Ovary (tissue), 9 donors: ENCODE data around the gene NPHP1. TPM values are rescaled to one million over a fixed set of nuclear protein-coding genes. Genes with fewer than 3 reads are reported as not detected.
A peak's percentile ranks its signal among the peaks of the same experiment; 100 is the strongest.
"Not testable (repeated sequence)": the region's sequence is repeated elsewhere in the genome, so short reads cannot be mapped to it uniquely, and the experiment has no call there.

Experiments
- DNase-seq, 5 donors: peaks; one replicate each; pipeline ENCODE4 v3.0.0-alpha.2; 2019 to 2020
- H3K27ac ChIP-seq, 2 donors: fragments of 200-600 bp; one replicate each; pipeline versions ENCODE4 v1.5.1 to v1.8.0; 2019 to 2022
- H3K27me3 ChIP-seq: fragments of 200-600 bp; one replicate; pipeline ENCODE4 v1.8.0; 2022
- H3K36me3 ChIP-seq: fragments of 200-600 bp; sonication (generic); one replicate; pipeline ENCODE4 v1.5.1; 2019
- H3K4me1 ChIP-seq: one replicate; pipeline ENCODE4 v1.8.1; 2013; ENCODE audit warnings: mild to moderate bottlenecking, moderate library complexity; ENCODE audit not compliant: insufficient read depth
- H3K4me3 ChIP-seq: fragments of 200-600 bp; sonication (generic); one replicate; pipeline ENCODE4 v1.5.1; 2017
- H3K9me3 ChIP-seq, 2 donors: fragments of 200-600 bp in 1 of 2; sonication (generic) in 1 of 2; one replicate each; pipeline versions ENCODE4 v1.5.1 to v1.8.1; 2013 to 2019; ENCODE audit warnings: mild to moderate bottlenecking in 1 of 2, moderate library complexity in 1 of 2
- EP300 ChIP-seq: sonication (generic); formaldehyde crosslinking; IDR thresholded peaks from one replicate; pipeline ENCODE4 v1.6.1; 2017; ENCODE audit warnings: antibody characterized with exemption
- POLR2A ChIP-seq: fragments of 450-650 bp; IDR thresholded peaks from one replicate; pipeline ENCODE4 v1.6.1; 2017; ENCODE audit warnings: antibody characterized with exemption, mild to moderate bottlenecking, moderate library complexity
- whole genome bisulfite sequencing, 3 donors: extraction: QIAGEN DNeasy Blood & Tissue Kit in 1 of 3; methylation state at CpG; one replicate each; pipeline versions ENCODE4 v1.1.5 to v1.1.7; 2013 to 2017; 5-methylcytosine and 5-hydroxymethylcytosine counted together
- intact Hi-C, 4 donors: fragments of 100-400 bp; cut with DNase I; formaldehyde crosslinking; loops; one replicate each; pipeline versions ENCODE4 v1.11.0 to v1.15.1; 2022 to 2023
- polyA plus RNA-seq, 2 donors: library from polyadenylated mRNA; stranded (reverse); fragments of 200-250 nt in 1 of 2; fragments of 350-450 nt in 1 of 2; fragmentation: Illumina TruSeq in 1 of 2; extraction: RNeasy Lipid Tissue Mini Kit (QIAGEN cat#74804) in 1 of 2; gene quantifications; one replicate each; pipeline ENCODE4 v1.2.3, GENCODE V29; 2013 to 2014
- total RNA-seq, 7 donors: library from RNA; depleted of rRNA in 2 of 7; stranded (reverse); fragments of >200 nt in 2 of 7; fragmentation: NEBNext Ultra II Directional in 3 of 7; extraction: Animal tissue kit (Norgen Biotek cat#: 25700) in 3 of 7; gene quantifications; one replicate each; pipeline versions ENCODE4 v1.1.0 to v1.2.4, GENCODE V29; 2016 to 2023
- TF ChIP-seq, protein P1 (sequence below), 3 donors: fragments of 450-650 bp in 2 of 3; fragments of 200-600 bp in 1 of 3; IDR thresholded peaks; one replicate each; pipeline versions ENCODE4 v1.5.1 to v1.8.0; 2016 to 2022; ENCODE audit warnings: antibody characterized with exemption in 3 of 3, mild to moderate bottlenecking in 1 of 3
- donor health status: DM: no; HTN: no; CAD: no; lungs with moderate emphysema.
- donor health status: DM: no; HTN: no; CAD: no.
- donor health status: Bipolar disorder and iron deficiency.
- donor health status: DM: yes; HTN: yes; CAD: no.
- donor health status: DM: no; HTN: no; CAD: no.
- donor health status: DM: yes; HTN: yes; CAD: no.

Gene NPHP1
- total and polyA plus RNA-seq, 9 donors: 4.2 to 21.6 (median 6.1) TPM

DNA sequence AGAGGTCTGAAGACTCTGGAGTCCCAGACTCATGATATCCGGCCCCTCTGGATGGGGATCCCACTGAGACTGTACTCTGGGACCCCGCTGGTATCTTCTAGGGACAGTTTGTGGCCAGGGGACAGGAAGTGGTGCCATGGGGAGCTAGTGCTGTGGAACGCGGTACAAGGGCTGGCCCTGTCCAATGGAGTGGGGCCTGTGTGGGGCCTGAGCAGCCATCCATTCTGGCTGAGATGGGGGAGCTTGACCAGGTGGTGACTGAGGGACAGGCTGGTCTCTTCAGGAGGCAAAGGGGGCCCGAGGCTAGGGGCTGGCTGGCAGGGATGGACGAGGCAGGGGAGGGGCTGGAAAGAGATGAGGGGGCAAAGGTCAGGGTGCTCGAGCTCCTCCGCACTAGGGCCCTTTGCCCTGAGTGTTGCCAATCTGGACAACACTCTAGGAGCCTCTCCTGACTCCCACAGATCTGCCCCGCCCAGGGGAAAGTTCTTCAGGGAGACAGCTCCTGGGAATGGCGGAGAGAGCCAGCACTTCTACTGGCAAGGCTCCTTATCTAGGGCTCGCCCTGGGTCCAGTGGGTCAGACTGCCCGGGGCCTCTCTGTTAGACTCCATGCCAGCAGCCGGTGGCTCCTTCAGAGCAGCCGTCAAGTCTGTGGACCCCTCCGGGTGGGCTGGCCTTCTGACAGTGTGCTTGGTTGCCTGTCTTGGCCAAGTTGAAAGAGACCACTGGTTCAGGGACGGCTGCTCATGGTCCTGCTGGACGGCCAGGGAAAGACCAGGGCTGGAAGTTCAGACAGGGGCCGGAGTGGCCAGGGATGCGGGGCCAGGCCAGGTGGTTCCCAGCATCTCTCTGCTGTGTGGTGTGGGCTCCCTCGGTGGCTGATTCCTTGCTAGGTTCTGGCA lies 101.5 kb downstream of the NPHP1 start:
- no peak for TF ChIP-seq POLR2A
- no peak for TF ChIP-seq EP300
- TF ChIP-seq, protein P1, sequence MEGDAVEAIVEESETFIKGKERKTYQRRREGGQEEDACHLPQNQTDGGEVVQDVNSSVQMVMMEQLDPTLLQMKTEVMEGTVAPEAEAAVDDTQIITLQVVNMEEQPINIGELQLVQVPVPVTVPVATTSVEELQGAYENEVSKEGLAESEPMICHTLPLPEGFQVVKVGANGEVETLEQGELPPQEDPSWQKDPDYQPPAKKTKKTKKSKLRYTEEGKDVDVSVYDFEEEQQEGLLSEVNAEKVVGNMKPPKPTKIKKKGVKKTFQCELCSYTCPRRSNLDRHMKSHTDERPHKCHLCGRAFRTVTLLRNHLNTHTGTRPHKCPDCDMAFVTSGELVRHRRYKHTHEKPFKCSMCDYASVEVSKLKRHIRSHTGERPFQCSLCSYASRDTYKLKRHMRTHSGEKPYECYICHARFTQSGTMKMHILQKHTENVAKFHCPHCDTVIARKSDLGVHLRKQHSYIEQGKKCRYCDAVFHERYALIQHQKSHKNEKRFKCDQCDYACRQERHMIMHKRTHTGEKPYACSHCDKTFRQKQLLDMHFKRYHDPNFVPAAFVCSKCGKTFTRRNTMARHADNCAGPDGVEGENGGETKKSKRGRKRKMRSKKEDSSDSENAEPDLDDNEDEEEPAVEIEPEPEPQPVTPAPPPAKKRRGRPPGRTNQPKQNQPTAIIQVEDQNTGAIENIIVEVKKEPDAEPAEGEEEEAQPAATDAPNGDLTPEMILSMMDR (IDR thresholded peaks at IDR 0.05): no peak
- DNase-seq: no peak
- H3K4me1 ChIP-seq: no peaks in the 10 kb centered on the region
- WGBS, 3 donors: 82 to 85% (median 82%) methylated on average over 20 of the region's 20 CpGs
- H3K9me3 ChIP-seq: no peaks in the 10 kb centered on the region
- intact Hi-C loops: no loop called here
- no peak overlapping the region for H3K27ac ChIP-seq
- H3K36me3 ChIP-seq: no peaks in the 10 kb centered on the region
- no peaks in the 10 kb centered on the region for H3K27me3 ChIP-seq
- no peak overlapping the region for H3K4me3 ChIP-seq

DNA sequence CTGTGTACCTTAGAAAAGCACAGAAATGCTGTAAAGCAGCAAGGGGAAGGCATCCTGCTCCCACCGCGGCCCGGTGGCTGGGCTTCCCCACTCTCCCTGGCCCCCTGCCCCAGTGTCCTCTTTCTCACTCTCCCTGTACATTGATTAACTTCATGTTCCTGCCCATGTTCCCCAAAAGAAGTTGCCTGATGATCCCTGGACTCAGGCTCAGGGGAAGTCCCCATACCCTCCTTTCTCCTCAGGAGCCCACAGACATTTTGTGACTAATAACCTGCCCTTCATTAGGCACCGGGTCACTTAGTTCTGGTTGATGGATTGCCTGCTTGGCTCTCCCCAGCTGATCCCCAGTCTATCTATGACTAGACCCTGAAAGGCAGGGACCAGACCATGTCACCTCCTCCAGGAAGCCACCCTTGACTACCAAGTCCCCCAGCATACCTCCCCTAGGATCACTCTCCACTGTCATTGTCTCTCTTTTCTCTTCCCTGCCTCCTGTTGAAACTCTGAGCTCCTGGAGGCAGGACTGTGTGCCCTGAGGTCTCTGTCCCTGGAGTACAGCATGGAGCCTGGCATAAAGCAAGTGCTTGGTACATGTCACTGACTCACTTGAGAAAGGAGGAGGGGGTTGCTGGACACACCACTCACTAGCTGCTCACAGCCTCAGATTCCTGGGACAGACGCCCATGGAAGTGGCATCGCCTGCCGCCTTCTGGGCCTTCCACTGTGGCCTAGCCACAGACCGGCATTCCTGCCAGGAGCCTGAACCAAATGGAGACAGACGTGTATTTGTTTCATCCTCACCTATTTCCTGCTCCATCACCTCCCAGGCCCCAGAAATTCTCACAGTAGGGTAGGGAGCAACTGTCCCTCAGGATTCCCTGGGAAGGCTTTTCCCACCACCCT lies 102.7 kb downstream of the NPHP1 start:
- H3K4me3 ChIP-seq: no peak overlapping the region
- no peaks in the 10 kb centered on the region for H3K27me3 ChIP-seq
- TF ChIP-seq POLR2A: no peak
- TF ChIP-seq, protein P1 (IDR thresholded peaks at IDR 0.05): no peak
- no peak for TF ChIP-seq EP300
- no peaks in the 10 kb centered on the region for H3K36me3 ChIP-seq
- WGBS, 3 donors: 58 to 62% (median 62%) methylated on average over 9 of the region's 9 CpGs
- DNase-seq: no peak
- no peaks in the 10 kb centered on the region for H3K9me3 ChIP-seq
- no peaks in the 10 kb centered on the region for H3K4me1 ChIP-seq
- intact Hi-C loops: no loop called here
- H3K27ac ChIP-seq: peak overlapping the region in 1 of 2 donors; percentile 42

GRCh38 chr2:110101280-110101844 lies 103.5 kb downstream of the NPHP1 start:
- intact Hi-C loops: no loop called here
- WGBS, 3 donors: 0 to 1% (median 1%) methylated on average over 11 of the region's 11 CpGs
- no peaks in the 10 kb centered on the region for H3K4me1 ChIP-seq
- peak overlapping the region in 1 of 2 donors; percentile 42 for H3K27ac ChIP-seq
- no peak overlapping the region for H3K4me3 ChIP-seq
- no peaks in the 10 kb centered on the region for H3K27me3 ChIP-seq
- H3K9me3 ChIP-seq: no peaks in the 10 kb centered on the region
- DNase-seq: peak; percentile 83 to 94 (median 91)
- TF ChIP-seq, protein P1 (IDR thresholded peaks at IDR 0.05): no peak
- no peak for TF ChIP-seq POLR2A
- no peak for TF ChIP-seq EP300
- H3K36me3 ChIP-seq: no peaks in the 10 kb centered on the region

- H3K4me1 ChIP-seq, DNase-seq, H3K9me3 ChIP-seq, H3K36me3 ChIP-seq, H3K27me3 ChIP-seq, intact Hi-C loops, H3K4me3 ChIP-seq: not testable (repeated sequence)
- H3K27ac ChIP-seq: peak overlapping the region in 1 of 2 donors; percentile 42
- 61 to 74% (median 62%) methylated on average over 4 of the region's 4 CpGs for WGBS, 3 donors
Observed at GRCh38 chr2:110100880-110101279, 103.9 kb downstream of the NPHP1 start.
